Vagina (tissue), 2 donors: ENCODE data around the gene WWOX.

Experiments
- POLR2A ChIP-seq, 2 donors: fragments of 450-650 bp; IDR thresholded peaks; one replicate each; pipeline ENCODE4 v1.6.1; 2017; ENCODE audit warnings: antibody characterized with exemption in 2 of 2, mild to moderate bottlenecking in 2 of 2, moderate library complexity in 2 of 2
- POLR2AphosphoS5 ChIP-seq, 2 donors: sonication (generic); formaldehyde crosslinking; IDR thresholded peaks; one replicate each; pipeline ENCODE4 v1.9.0; 2017; ENCODE audit warnings: antibody characterized with exemption in 2 of 2, mild to moderate bottlenecking in 2 of 2, low read depth in 1 of 2; ENCODE audit not compliant: insufficient read depth in 1 of 2
- TF ChIP-seq, protein P1 (sequence below), 3 experiments: fragments of 450-650 bp in 2 of 3; fragments of 200-600 bp in 1 of 3; sonication (generic) in 1 of 3; IDR thresholded peaks; one replicate each; pipeline ENCODE4 v1.5.1; 2017 to 2019; ENCODE audit warnings: antibody characterized with exemption in 3 of 3, mild to moderate bottlenecking in 2 of 3, moderate library complexity in 2 of 3

DNA sequence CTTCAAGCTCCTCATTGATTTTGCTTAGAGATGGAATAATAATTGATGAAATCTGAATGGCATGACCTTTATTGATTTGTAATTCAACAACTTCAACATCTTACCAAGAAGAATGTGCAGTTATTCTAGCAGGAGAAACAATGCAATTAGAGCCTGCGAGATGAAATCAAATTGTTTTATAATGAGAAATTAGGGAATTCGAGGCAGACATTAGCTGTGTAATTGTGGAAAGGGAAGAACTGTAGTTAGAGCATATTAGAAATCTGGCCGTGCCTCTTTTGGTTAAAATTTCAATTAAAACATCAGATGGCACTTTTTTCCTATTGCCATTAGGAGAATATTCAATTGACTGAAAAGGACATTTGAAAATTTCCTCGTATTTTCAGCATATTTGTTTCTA lies 325.8 kb downstream of the WWOX start:
- TF ChIP-seq, protein P1, sequence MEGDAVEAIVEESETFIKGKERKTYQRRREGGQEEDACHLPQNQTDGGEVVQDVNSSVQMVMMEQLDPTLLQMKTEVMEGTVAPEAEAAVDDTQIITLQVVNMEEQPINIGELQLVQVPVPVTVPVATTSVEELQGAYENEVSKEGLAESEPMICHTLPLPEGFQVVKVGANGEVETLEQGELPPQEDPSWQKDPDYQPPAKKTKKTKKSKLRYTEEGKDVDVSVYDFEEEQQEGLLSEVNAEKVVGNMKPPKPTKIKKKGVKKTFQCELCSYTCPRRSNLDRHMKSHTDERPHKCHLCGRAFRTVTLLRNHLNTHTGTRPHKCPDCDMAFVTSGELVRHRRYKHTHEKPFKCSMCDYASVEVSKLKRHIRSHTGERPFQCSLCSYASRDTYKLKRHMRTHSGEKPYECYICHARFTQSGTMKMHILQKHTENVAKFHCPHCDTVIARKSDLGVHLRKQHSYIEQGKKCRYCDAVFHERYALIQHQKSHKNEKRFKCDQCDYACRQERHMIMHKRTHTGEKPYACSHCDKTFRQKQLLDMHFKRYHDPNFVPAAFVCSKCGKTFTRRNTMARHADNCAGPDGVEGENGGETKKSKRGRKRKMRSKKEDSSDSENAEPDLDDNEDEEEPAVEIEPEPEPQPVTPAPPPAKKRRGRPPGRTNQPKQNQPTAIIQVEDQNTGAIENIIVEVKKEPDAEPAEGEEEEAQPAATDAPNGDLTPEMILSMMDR (IDR thresholded peaks at IDR 0.05), result no peak
- no peak for TF ChIP-seq POLR2AphosphoS5 (IDR thresholded peaks at IDR 0.05; ENCODE audit: insufficient read depth in 1 of 2, low read depth in 1 of 2)
- TF ChIP-seq POLR2A (IDR thresholded peaks at IDR 0.05), result no peak
